GM12872 (cell line): ENCODE results near the gene RIMS4.

Experiments used
- TF ChIP-seq, protein P1 (sequence below): IDR thresholded peaks from 3 replicates; pipeline ENCODE4 v1.5.1; 2011; ENCODE audit warnings: low read depth, mild to moderate bottlenecking, low read length, moderate library complexity; ENCODE audit not compliant: insufficient read depth

RIMS4 gene

DNA sequence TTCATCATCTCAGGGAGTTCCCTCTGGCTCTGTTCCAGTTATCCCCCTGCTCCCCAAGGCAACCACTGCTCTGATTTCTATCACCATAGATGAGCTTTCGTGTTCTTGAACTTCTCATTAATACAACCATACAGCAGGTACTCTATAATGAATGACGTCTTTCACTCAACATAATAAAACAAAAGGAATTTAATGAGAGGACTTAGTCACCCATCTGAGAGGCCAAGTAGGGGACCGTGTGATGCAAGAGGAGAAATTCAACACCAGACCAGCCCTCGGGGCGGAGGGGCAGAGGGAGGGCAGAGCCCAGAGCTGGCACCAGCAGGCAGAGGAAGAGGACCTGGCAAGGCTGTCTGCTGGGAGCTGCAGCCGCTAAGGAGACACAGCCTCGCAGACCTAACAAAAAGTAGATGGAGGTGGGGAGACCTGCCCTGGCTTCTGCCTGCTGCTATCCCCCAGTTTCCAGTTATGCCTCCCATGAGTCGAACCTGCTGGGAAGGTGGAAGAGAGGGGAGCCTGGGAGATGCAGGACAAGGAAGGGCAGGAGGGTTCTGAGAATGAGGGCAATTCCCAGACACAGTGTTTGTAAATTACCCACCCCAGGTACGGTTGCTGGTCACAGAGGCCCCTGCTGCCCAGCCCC lies 81.4 kb downstream of the RIMS4 start:
- TF ChIP-seq, protein P1, sequence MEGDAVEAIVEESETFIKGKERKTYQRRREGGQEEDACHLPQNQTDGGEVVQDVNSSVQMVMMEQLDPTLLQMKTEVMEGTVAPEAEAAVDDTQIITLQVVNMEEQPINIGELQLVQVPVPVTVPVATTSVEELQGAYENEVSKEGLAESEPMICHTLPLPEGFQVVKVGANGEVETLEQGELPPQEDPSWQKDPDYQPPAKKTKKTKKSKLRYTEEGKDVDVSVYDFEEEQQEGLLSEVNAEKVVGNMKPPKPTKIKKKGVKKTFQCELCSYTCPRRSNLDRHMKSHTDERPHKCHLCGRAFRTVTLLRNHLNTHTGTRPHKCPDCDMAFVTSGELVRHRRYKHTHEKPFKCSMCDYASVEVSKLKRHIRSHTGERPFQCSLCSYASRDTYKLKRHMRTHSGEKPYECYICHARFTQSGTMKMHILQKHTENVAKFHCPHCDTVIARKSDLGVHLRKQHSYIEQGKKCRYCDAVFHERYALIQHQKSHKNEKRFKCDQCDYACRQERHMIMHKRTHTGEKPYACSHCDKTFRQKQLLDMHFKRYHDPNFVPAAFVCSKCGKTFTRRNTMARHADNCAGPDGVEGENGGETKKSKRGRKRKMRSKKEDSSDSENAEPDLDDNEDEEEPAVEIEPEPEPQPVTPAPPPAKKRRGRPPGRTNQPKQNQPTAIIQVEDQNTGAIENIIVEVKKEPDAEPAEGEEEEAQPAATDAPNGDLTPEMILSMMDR = no peak

DNA sequence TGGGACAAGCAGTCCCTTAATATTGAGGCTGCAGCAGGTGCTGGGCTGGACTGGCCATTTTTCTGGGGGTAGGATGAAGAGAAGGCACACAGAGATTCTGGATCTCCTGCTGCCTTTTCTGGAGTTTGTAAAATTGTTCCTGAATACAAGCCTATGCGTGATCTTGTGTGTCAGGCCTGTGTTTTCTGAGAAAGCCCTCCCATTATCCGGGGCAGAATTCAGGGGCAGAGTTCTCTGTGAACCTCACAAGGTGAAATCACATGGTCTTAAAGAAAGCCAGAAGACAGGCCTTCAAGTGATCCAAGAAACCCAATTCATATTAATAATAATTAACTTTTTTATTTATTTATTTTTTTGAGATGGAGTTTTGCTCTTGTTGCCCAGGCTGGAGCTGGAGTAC lies 82.7 kb downstream of the RIMS4 start:
- TF ChIP-seq, protein P1 = no peak

DNA sequence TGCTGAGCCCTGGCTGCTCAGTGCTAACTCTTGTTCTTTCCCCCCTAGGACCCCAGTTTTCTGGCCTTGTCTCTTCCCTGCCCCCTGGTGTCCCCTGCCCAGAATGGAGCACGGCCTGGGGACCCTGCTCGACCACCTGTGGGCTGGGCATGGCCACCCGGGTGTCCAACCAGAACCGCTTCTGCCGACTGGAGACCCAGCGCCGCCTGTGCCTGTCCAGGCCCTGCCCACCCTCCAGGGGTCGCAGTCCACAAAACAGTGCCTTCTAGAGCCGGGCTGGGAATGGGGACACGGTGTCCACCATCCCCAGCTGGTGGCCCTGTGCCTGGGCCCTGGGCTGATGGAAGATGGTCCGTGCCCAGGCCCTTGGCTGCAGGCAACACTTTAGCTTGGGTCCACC lies 83.3 kb downstream of the RIMS4 start:
- TF ChIP-seq, protein P1 = no peak

DNA sequence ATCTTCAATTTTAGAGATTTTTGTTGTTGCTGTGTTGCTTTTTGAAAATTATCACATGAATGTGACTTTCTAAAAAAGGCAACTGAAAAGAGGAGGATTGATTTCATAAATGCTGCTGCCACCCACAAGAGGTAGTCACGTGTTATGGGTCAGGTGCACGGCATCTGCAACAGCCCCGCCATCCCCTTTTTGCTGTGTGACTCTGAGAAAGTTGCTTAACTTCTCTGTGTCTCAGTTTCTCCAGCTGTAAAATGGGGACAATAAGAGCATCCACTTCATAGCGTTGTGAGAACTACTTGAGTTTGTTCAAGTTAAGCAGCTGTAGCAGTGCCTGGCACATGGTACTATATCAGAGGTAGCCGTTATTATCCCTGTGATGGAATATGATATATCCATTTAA lies 84.5 kb downstream of the RIMS4 start:
- TF ChIP-seq, protein P1 = no peak

DNA sequence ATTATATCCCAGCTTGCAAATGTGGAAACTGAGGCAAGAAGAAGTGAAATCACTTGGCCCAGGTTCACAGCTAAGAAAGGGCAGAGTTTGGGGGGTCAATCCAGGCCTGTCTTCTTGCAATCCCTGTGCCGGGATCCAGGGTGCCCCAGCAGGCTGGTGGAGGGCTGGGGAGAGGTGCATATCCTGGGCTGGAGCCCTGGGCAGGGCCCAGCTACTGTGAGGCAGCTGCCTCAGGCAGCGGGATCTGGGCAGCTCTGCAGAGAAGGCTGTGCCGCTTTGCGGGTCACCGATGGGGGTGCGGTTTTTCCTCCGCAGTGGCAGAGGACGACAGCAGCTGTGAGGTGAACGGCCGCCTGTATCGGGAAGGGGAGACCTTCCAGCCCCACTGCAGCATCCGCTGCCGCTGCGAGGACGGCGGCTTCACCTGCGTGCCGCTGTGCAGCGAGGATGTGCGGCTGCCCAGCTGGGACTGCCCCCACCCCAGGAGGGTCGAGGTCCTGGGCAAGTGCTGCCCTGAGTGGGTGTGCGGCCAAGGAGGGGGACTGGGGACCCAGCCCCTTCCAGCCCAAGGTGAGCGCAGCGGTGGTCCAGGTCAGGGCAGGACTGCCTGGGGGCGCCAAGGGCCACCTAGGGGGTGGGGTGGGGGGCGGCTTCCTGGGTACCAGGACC lies 85.8 kb downstream of the RIMS4 start:
- TF ChIP-seq, protein P1 = no peak

DNA sequence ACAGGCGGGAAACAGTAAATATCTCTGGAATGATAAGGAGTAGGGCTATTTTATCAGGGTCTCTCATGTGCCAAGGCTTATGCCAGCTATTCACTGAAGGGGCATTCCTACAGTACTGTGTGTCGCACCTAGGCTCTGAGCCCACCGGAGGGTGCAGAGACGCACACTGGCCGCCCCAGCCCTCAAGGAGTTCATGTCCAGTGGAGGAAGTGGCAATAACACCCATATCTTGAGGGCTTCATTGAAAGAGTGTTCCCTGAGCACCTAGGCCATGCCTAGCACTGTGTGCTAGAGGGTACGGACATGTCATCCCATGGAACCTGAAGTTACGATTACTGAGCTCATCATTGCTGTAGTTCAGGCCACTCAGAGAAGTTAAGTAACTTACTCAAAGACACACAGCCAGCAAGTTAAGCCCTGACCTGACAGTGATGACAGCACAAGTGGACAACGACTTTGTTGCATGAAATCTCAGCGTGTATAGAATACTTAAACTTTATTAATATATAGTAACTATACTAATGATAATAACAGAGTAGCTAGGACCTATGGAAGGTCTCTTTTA lies 86.5 kb downstream of the RIMS4 start:
- TF ChIP-seq, protein P1 = no peak

DNA sequence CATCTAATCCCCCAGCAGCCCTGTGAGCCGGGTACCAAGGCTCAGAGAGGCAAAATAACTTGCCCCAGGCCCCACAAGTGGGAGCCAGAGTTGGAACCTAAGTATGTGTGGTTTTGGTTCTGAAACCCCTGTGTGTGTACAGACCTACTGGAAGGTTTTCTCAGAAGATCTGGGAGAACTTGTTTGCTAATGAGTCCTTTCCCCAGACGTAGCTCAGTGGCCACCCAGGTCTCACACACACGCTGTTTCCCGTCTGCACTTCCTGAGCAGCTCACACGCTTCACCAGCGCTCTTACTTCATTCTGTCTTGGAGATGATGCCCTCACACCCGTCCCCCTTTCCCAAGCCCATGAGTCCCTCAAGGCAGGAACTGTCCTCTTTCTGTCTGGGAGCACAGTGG lies 87.0 kb downstream of the RIMS4 start:
- TF ChIP-seq, protein P1 = no peak
